Tibial nerve (tissue), 4 donors: ENCODE results near the gene SNAPIN.

ENCODE experiments used
- CTCF ChIP-seq, 5 experiments: fragments of 200-600 bp in 3 of 5; fragments of 450-650 bp in 2 of 5; sonication (generic) in 3 of 5; IDR thresholded peaks; one replicate each; pipeline ENCODE4 v1.5.1; 2016 to 2019; ENCODE audit warnings: antibody characterized with exemption in 5 of 5, mild to moderate bottlenecking in 3 of 5, moderate library complexity in 2 of 5
- EP300 ChIP-seq, 2 donors: sonication (generic); formaldehyde crosslinking; IDR thresholded peaks; one replicate each; pipeline ENCODE4 v1.6.1; 2017; ENCODE audit warnings: antibody characterized with exemption in 2 of 2, mild to moderate bottlenecking in 1 of 2
- POLR2A ChIP-seq, 2 donors: fragments of 450-650 bp; IDR thresholded peaks; one replicate each; pipeline ENCODE4 v1.6.1; 2017; ENCODE audit warnings: antibody characterized with exemption in 2 of 2, mild to moderate bottlenecking in 2 of 2, moderate library complexity in 2 of 2

GRCh38 chr1:153655333-153655732 is 3.2 kb upstream of the SNAPIN start:
- TF ChIP-seq CTCF (IDR thresholded peaks at IDR 0.05) (no peak), POLR2A (IDR thresholded peaks at IDR 0.05) (no peak), EP300 (IDR thresholded peaks at IDR 0.05) (no peak)
